CD4-positive, alpha-beta T cell treated with Interleukin-2 at 100 ng/mL for 4 hours (primary cell): ENCODE data around the gene MON1B.
"Not testable (repeated sequence)": the region's sequence is repeated elsewhere in the genome, so short reads cannot be mapped to it uniquely, and the experiment has no call there.

Source experiments
- DNase-seq: peaks from one replicate; pipeline ENCODE4 v3.0.0-alpha.2; 2020; ENCODE audit warnings: low spot score

MON1B gene

DNA sequence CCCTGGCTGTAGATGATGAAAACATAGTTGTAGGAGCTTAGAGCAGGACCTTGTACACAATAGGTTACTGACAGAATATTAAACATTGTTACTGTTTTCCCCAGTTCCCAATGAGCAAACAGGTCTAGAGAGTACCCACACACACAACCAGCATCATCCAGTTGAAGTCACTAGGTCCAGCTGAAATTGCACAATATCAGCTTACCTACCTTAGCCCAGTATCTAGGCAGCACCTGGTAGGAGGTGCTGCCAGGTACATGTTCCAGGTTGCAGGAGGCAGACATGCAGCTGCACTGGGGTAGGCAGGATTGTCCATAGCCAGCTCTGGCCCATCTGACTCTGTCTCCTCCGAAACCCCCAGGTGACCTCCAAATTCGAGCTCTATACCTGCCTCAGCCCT lies 6.8 kb downstream of the MON1B start:
- no peak for DNase-seq

DNA sequence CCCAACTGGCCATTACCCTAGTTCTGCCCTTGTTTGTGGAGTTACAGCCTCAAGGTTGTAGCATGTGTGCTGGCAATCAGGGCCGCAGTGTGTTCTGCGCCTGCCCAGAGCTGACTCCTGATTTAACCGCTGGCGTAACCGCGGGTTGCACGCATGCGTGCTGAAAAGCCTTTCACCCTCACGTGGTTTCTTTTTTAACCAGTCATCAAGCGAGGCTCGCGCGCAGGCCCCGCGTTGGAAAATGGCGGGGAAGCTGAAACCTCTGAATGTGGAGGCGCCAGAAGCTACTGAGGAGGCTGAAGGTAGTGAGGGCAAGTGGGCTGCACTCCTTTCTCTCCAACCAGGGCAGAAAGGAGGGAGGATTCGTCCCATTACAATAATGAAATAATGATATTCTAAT lies 8.2 kb downstream of the MON1B start, which contains the start of gene SYCE1L:
TSS of gene SYCE1L (plus strand) at position 198 of the 400 bp plus-strand sequence. CDS start at position 242, 44 bp downstream.
- no peak for DNase-seq

DNA sequence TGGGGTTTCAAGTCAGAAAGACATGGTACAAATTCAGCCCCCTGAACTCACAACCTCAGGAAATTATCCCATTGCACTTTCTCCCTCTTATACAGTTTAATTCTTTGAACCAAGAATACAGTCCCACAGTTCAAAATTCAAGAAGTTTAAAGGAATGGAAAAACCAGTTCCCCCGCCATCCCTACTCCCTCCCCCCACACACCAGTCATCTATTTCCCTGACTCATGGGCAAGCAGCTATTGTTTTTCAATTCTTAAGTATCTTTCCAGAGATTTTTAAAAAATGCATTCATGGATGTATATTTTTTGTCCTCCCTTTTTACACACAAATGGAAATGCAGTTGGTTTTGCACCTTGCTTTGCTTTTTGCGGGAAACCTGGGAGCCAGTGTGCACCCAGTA lies 15.5 kb downstream of the MON1B start:
- DNase-seq, result no peak

DNA sequence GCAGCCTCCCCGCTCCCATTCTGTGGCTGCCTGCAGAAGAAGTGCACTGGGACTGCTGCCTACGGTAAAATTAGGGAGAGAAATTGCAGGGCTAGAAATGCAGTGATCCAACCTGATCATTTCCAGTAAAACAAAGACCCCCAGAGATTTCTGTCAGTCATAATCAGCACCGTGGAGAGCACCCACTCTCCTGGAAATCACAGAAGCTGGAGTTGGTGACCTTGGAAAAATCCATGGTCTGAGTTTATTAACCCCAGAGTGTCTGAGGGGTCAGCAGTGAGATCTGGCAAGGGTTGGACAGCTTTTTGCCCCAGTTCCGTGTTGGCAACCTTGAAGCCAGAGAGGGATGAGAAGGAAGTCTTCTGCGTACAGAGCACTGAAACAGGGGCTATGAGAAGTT lies 16.0 kb downstream of the MON1B start:
- DNase-seq, result no peak

DNA sequence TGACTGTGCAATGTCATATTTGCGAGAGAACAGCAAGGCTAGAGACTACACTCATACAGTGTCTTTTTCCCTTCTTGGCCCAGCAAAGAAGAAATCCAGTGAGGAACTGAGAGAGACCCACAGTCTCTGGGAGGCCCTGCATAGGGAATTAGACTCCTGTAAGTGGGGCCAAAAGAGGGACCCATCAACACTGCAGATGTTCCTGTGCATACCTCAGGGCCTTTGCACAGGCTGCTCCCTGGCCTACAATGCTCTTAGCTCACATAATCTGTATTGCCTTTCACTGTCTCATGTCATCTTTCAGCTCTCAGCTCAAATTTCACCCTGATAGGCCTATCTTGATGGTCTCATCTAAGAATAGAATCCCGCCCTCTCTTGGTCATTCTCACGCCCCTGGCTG lies 17.4 kb downstream of the MON1B start:
- no peak for DNase-seq

DNA sequence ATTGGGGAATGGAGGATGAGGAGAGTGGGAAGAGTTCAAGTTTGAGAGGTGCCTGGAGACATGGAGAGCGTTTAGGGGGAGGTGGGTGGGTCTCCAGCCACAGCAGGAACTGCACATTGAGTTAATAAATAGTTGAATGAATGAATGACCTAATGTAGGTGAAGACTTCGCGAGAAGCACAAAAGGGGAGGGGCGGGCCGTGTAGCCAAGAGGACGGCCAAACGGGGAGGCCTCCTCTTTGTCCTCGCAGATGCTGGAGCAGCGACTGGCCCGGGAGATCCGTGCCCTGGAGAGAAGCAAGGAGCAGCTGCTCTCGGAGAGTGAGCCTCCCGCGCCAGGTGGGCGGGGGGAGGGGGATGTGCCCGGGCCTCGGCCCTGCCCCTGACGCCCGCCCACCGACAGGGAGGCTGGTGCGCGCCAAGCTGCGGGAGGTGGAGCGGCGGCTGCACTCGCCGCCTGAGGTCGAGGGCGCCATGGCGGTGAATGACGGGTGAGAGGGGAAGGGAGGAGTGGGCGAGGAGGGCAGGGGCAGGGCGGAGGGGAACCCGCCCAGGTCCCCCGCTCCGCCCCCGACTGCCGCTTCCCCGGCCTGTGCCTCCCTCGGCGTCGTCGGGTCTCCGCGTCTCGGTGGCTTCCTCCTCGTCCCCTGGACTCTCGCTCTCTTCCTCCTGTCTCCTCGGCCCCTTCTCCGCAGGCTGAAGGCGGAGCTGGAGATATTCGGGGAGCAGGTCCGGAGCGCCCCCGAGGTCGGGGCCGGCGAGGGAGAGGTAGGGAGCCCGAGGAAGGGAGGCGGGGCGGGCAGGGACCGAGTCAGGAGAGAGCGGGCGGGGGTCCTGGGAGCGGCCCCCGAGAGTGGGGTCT lies 21.1 kb downstream of the MON1B start:
- DNase-seq, result peak; percentile 72

DNA sequence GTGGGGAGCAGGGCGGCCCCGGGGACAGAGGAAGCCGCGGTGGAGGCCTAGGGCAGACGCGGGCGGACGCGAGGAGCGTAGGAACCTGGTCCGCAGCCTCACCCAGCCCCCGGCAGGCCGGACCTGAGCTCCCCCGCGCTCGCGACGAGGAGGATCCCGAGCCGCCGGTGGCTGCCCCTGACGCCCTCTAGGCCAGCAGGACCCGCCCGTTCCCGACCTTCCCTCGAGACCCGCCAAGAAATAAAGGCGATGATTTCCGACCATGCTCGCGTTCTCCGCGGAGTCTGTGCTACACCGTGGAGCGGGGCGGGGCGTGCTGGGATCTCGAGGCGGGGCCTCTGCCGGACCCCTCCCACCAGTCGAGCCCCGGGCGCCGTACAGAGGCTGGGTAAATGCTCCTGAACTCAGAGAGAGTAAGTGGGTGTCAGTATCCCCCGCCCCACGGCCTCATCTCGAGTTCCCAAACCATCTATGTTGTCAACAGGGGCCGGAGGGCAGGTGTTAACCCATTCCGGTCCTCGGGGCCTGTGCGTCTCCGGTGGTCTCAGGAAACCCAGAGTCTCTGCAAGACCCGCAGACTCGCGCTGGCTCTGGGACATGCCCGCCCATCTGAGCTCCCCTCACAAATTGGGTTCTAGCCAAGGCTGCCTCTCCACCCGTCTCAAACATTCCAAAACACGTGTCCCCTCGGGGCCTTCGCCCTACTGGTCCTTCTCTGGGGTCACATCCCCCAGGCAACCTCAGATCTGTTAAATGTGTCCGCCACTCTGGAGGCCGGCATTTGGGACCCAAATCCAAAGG lies 22.0 kb downstream of the MON1B start:
- peak; percentile 66 for DNase-seq

DNA sequence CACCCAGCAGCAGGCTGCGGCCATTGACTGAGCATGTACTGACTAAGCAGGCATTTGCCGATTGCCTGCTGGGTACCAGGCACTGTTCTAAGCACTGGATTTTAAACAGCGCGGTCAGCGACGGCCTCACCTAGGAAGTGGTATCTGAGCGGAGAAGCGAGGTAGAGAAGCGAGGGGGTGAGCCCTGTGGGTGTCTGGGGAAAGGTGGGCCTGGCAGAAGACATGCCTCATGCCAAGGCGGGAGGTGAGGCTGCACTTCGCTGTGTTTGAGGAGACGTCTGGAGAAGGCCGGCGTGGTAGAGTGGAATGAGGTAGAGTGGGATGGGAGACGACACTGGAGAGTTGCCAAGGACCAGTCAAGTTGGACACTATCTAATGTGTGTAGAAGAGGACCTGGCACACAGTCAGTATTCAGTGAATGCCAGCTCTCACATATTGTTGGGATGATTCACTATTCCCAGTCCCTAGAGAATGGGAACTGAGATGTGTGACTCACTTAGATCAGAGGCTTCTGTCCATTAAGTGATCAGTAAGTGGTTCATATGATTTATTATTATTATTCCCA lies 22.6 kb downstream of the MON1B start:
- DNase-seq, result no peak

DNA sequence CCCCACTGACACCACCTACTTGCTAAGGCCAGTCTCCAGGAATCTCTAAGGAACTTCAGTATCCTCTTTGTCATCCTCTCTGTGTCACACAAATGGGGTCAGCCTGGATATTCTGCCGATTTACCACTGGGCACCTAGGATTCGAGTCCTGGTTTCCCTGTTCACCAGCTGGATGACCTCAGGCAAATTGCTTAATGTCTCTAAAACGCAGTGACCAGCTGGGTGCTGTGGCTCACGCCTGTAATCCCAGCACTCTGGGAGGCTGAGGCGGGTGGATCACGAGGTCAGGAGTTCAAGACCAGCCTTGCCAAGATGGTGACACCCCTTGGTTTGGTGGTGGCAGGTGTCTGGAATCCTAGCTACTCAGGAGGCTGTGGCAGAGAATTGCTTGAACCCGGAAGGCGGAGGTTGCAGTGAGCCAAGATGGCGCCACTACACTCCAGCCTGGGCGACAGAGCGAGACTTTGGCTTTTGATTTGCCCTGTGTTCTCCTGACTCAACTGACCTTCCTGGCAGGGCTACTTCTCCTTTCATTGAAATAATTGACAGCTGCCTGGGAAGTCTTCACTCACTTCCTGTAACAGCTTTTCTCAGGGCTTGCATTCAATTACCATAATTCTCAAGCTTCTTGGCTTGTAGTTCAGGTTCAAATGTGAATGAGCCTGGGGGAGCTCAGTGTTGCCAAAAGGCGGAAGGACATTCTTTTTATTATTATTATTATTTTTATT lies 23.6 kb downstream of the MON1B start:
- no peak for DNase-seq

DNA sequence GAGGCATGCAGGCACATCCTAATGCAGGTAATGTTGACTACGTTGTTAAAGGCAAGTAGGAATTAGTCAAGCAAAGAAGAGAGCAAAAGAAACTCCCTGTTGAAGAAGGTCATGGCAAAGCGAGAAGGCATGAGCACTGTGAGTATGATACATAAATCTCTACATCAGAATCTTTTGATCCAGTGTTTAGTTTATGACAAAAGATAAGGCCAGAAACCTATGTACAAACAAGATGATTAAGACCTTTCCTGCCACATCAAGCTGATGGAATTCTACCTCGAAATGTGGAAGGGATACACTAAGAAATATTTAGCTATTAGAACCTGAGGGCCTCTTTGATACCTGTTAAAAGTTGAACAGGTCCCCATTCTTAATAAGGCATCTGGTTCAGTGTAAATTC lies 28.4 kb downstream of the MON1B start:
- no peak for DNase-seq

DNA sequence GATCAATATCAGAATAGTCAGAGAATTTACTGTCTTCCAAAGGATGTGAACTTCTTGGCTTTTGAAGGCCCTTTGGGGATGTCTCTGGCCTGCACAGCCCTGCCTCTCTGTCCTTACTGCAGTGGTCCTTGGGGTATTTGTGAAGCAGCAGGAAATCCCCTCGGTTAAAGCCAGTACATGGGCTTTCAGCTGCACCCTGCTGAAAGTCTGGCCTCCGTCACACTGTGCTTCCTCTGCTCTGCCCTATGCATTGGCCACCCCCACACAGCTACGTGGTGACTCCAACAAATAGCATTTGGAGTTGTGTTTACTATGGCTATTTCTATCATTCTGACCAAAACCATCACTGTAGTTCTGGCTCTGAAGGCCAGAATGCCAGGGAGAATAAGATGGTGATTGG lies 29.4 kb downstream of the MON1B start:
- DNase-seq, result no peak

DNA sequence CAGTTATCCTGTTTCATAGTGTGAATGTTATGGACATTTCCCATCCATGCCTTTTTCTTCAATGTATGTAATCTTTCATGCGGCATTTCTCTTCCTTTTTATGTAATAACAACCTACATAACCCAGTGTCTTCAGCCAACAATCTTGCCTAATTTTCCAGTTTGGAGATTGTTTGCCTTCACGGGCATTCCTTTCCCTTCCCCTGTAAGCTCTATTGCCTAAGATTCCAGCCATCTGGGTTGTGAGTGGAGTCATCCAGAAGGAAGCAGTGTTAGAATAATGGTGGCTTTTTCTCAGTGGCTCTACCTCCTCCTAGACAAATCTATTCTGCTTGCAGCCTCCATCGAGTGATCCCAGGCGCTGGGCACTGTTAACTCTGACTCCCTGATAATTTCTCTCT lies 30.5 kb downstream of the MON1B start:
- DNase-seq, result no peak

DNA sequence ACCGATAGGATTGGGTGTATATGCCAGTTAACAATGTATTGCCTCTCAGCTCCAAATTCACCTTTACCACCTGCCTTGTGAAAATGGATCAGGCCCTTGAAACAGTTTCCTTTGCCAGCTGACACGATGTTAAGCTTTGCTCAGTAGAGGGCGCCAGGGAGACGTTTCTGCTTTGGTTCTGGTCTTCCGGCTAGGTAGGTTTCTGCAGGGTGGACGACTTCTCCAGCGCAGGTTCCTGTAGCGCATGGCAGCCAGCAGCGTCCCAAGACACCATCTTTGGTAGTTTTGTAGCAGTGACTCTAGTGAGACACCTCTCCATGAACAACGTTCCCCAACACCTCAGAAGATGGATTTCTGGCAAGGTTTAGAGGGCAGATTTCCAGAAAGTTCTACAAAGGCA lies 32.2 kb downstream of the MON1B start:
- peak; percentile 20 for DNase-seq

DNA sequence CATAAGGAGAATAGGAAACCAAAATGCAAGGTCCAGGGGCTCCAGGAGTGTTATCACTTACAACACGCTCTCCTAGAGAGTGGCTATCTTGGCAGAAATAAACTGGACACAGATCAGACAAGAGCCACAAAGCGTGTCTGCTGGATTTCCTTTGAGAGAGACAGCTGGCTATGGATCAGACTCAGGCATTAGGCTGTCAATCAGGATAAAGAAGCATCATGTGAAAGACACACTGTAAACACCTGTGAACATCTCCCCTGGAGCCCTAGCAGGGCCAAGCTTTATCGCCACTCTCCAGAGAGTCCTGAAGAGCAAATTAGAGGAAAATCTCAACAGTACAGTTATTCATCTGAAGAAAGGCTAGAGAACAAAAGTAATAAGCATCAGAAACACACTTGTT lies 34.2 kb downstream of the MON1B start:
- DNase-seq, result no peak

DNA sequence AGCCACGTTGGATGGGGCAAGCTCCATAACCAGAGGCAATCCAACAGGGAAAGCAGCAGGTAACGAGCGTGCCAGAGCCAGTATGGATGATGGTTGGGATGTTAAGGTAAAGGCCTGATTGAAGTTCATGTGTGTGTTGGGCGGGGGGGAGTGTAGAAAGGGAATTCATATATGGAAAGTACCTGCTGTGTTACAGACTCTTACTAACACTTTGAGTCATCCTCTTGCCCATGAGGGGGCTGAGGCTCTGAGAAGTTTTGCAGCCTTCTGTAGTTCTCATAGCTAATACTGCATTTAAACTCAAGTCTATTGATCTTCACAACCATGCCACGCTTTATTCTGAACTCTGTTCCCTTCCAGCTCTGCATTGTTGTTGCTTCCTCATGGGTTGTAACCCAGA lies 36.8 kb downstream of the MON1B start:
- no peak for DNase-seq

DNA sequence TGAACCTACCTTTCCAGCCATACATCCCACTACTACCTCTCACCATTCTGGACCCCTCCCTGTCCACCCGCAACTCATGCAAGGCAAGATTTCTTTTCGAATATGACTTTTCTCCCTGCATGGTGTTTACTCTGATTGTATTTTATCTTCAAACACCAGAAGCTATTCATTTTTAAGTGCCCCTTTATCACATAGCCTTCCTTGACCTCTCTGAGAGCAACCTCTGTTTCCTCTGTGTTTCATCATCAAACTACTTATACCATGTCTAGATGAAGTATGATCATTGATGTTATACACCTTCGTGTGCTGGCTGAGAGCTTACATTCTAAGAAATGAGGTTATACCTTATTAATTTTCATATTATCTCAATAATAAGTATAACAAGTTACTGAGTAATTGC lies 40.1 kb downstream of the MON1B start:
- DNase-seq, result no peak

DNA sequence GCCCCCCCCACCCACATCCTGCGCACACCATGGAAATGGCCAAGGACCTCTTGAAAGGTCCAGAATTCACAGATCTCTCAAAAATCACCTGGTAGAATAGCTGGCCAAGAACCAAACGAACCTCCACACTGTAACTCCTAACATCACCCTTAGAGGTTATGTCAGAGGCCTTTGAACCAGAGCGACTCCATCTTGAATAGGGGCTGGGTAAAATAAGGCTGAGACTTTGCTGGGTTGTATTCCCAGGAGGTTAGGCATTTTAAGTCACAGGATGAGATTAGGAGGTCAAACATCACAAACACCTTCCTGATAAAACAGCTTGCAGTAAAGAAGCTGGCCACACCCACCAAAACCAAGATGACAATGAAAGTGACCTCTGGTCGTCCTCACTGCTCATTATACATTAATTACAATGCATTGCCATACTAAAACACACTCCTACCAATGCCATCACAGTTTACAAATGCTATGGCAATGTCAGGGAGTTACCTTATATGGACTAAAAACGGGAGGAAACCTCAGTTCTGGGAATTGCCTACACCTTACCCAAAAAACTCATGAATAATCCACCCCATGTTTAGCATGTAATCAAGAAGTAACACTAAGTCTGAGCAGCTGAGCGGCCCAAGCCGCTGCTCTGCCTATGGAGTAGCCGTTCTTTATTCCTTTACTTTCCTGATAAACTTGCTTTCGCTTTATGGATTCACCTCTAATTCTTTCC lies 43.0 kb downstream of the MON1B start:
- no peak for DNase-seq

DNA sequence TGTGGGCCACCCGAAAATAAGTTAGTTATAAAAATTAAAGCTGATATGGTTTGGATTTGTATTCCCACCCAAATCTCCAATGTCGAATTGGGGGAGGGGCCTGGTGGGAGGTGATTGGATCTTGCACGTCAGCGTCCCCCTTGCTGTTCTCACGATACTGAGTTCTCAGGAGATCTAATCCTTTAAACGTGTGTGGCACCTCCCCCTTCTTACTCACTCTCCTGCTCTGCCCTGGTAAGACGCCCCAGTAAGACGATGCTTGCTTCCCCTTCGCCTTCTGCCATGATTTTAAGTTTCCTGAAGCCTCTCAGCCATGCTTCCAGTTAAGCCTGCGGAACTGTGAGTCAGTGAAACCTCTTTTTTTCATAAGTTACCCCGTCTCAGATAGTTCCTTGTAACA lies 43.6 kb downstream of the MON1B start:
- DNase-seq, result no peak

DNA sequence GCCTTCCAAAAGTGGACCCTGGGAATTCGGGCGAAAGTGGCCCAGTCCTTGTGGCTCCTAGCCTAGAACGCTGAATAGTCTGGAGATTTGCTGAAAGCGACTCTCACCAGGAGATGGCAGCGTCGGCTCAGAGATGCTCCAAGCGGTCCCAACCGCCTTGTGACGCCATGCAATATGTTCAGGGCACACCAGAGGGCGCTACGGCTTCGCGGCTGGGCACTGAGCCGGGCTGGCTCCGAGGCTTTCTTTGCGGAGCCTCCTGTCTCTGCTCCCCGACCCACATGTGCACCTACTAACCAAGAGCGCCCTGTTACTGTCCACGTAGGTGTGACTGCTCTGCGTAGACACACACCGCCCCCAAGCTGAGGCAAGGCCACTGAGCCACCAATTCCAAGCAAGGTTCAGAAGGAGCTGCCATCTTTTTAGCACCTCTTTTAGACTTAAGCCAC lies 45.1 kb downstream of the MON1B start:
- peak; percentile 89 for DNase-seq

DNA sequence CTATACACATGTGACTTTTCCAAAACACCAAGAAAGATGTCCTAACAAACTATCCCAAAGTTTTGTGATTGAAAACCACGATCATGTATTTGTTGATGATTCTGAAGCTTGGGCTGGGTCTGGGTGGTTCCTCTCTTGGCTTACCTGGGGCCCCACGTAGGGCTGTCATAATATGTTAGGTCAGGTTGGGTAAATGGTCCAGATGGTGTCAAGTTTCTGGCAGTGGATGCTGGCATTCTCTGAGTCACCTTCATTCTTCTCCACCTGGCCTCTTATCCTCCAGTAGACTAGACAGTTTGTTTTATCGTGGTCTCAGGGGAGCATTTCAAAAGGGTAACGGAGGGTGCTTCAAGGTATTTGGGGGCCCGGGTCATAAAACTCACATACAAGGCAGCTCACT lies 47.6 kb downstream of the MON1B start:
- no peak for DNase-seq

DNA sequence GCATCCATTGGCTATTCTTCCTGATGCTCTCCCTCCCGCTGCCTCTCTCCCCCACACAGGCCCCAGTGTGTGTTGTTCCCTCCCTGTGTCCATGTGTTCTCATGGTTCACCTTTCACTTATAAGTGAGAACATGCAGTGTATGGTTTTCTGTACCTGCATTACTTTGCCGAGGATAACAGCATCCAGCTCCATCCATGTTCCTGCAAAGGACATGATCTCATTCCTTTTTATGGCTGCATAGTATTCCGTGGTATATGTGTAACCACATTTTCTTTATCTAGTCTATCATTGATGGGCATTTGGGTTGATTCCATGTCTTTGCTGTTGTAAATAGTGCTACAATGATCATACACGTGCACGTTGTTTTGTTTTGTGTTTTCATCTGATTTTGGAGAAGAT lies 51.5 kb downstream of the MON1B start:
- not testable (repeated sequence) for DNase-seq

DNA sequence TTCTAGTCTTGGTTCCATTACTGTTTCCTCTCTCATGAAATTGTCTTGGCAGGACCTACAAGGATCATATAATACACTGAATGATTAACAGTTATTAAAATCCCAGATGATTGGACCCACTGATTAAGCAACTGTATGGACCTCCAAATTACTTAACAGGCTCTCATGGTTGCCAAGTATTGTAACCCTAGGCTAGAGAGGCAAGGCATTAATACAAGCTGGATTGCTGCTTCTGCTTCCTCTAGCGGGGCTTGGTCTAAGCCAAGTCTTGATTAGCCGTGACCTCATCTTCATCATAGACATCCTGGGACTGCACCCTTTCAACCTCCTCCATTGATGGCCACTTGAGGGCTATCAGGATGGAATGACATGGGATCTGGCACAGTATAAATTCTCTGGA lies 55.2 kb downstream of the MON1B start:
- no peak for DNase-seq
